HepG2 (cell line): Measurements from ENCODE around the gene ZNF772.
A peak's percentile ranks its signal among the peaks of the same experiment; 100 is the strongest.
"Not testable (repeated sequence)": the region's sequence is repeated elsewhere in the genome, so short reads cannot be mapped to it uniquely, and the experiment has no call there.

Experiments used
- ESRRA ChIP-seq: sonication (generic); formaldehyde crosslinking; IDR thresholded peaks from 2 replicates; pipeline ENCODE4 v1.5.1; 2020; ENCODE audit warnings: mild to moderate bottlenecking, low read depth, missing genetic modification reagents
- MAX ChIP-seq: IDR thresholded peaks from 2 replicates; pipeline ENCODE4 v1.6.1; 2012; ENCODE audit warnings: inconsistent platforms
- POLR2AphosphoS5 ChIP-seq: IDR thresholded peaks from 2 replicates; pipeline ENCODE4 v1.6.1; 2012; ENCODE audit warnings: low read depth, low read length
- SNAI1 ChIP-seq: sonication (generic); formaldehyde crosslinking; IDR thresholded peaks from 2 replicates; pipeline ENCODE4 v1.5.0; 2020; ENCODE audit warnings: mild to moderate bottlenecking, missing genetic modification reagents, borderline replicate concordance
- TF ChIP-seq, protein P1 (sequence below): sonication (generic); formaldehyde crosslinking; IDR thresholded peaks from 2 replicates; pipeline ENCODE4 v1.5.0; 2020; ENCODE audit warnings: mild to moderate bottlenecking, missing genetic modification reagents, moderate library complexity
- TF ChIP-seq, protein P2 (sequence below): sonication (generic); formaldehyde crosslinking; IDR thresholded peaks from 2 replicates; pipeline ENCODE4 v1.5.0; 2020; ENCODE audit warnings: missing genetic modification reagents
- TF ChIP-seq, protein P3 (sequence below): sonication (generic); formaldehyde crosslinking; conservative IDR thresholded peaks from 2 replicates; pipeline ENCODE4 v1.4.0; 2020; ENCODE audit warnings: missing genetic modification reagents
- TF ChIP-seq, protein P4 (sequence below): sonication (generic); formaldehyde crosslinking; IDR thresholded peaks from 2 replicates; pipeline ENCODE4 v1.5.1; 2020; ENCODE audit warnings: missing genetic modification reagents, mild to moderate bottlenecking, borderline replicate concordance

DNA sequence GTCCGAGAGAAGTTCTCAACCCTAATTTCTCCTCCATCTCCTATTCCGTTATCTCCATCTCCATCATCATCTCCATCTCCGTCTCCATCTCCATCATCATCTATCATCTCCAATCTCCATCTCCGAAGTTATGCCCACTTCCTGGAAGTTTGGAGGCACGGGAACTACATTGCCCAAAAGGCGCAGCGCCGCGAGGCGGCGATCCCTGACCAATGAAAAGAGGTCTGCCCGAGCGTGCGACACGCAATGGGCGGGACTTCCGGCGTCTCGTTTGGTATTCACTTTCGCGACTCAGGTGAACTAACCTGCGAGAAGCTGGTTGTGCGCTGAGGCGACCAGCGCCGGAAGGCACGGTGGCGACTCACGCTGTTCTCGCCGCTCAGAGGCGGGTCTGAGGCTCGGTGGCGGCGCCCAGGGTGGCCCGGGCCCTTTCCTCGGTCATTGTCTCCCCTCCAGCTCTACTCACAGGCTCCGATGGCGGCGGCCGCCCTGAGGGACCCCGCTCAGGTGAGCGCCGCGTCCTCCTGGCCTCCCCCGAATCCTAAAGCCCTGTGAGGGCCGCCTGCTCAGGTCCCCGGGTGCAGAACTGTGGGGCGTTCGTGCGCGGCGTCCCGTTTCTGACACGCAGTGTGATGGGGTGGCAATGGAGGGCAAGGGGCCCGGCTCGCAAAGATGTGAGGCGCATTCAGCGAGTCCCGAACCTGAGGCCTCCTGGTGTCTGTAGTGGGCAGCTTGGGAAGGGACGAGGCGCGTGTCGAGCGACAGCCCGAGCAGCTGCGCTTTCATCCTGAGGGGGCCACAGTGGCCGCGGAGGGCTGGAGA, 10.3 kb upstream of the ZNF772 start, which contains the start of gene ZNF419:
- TF ChIP-seq, protein P1, sequence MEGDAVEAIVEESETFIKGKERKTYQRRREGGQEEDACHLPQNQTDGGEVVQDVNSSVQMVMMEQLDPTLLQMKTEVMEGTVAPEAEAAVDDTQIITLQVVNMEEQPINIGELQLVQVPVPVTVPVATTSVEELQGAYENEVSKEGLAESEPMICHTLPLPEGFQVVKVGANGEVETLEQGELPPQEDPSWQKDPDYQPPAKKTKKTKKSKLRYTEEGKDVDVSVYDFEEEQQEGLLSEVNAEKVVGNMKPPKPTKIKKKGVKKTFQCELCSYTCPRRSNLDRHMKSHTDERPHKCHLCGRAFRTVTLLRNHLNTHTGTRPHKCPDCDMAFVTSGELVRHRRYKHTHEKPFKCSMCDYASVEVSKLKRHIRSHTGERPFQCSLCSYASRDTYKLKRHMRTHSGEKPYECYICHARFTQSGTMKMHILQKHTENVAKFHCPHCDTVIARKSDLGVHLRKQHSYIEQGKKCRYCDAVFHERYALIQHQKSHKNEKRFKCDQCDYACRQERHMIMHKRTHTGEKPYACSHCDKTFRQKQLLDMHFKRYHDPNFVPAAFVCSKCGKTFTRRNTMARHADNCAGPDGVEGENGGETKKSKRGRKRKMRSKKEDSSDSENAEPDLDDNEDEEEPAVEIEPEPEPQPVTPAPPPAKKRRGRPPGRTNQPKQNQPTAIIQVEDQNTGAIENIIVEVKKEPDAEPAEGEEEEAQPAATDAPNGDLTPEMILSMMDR (CRISPR knock-in tag): not testable (repeated sequence)
- not testable (repeated sequence) for TF ChIP-seq SNAI1, ESRRA
- TF ChIP-seq MAX (0 out of 2 replicates have a peak, but pooled peaks have one; percentile 26), POLR2AphosphoS5 (peak; percentile 83)
- TF ChIP-seq, protein P2, sequence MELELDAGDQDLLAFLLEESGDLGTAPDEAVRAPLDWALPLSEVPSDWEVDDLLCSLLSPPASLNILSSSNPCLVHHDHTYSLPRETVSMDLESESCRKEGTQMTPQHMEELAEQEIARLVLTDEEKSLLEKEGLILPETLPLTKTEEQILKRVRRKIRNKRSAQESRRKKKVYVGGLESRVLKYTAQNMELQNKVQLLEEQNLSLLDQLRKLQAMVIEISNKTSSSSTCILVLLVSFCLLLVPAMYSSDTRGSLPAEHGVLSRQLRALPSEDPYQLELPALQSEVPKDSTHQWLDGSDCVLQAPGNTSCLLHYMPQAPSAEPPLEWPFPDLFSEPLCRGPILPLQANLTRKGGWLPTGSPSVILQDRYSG: not testable (repeated sequence)
- TF ChIP-seq, protein P3, sequence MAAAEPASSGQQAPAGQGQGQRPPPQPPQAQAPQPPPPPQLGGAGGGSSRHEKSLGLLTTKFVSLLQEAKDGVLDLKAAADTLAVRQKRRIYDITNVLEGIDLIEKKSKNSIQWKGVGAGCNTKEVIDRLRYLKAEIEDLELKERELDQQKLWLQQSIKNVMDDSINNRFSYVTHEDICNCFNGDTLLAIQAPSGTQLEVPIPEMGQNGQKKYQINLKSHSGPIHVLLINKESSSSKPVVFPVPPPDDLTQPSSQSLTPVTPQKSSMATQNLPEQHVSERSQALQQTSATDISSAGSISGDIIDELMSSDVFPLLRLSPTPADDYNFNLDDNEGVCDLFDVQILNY (CRISPR knock-in tag): not testable (repeated sequence)
- TF ChIP-seq, protein P4, sequence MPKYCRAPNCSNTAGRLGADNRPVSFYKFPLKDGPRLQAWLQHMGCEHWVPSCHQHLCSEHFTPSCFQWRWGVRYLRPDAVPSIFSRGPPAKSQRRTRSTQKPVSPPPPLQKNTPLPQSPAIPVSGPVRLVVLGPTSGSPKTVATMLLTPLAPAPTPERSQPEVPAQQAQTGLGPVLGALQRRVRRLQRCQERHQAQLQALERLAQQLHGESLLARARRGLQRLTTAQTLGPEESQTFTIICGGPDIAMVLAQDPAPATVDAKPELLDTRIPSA (CRISPR knock-in tag): not testable (repeated sequence)
